ACC112 (cell line): Measurements from ENCODE around the gene CALML3.

Source experiments
- H2AFZ ChIP-seq: fragments of 200-600 bp; sonication (generic); one replicate; pipeline ENCODE4 v1.6.0; 2017; ENCODE audit warnings: antibody characterized with exemption, low read length; ENCODE audit not compliant: unreplicated experiment
- H3K27ac ChIP-seq: fragments of 200-600 bp; sonication (generic); 2 replicates; pipeline ENCODE4 v1.5.1; 2014; ENCODE audit warnings: low read depth, mild to moderate bottlenecking, antibody characterized with exemption, low read length, moderate library complexity
- H3K27me3 ChIP-seq: fragments of 200-600 bp; sonication (generic); 2 replicates; pipeline ENCODE4 v1.6.1; 2014; ENCODE audit warnings: mild to moderate bottlenecking, antibody characterized with exemption, low read length, moderate library complexity, mixed read lengths; ENCODE audit not compliant: insufficient read depth
- H3K36me3 ChIP-seq: fragments of 200-600 bp; sonication (generic); 2 replicates; pipeline ENCODE4 v1.6.1; 2016; ENCODE audit warnings: mild to moderate bottlenecking, antibody characterized with exemption, low read length, moderate library complexity, mixed read lengths; ENCODE audit not compliant: insufficient read depth
- H3K4me1 ChIP-seq: fragments of 200-600 bp; sonication (generic); one replicate; pipeline ENCODE4 v1.6.1; 2016; ENCODE audit warnings: low read length, mixed read lengths; ENCODE audit not compliant: insufficient read depth, unreplicated experiment, control insufficient read depth
- H3K4me3 ChIP-seq: fragments of 200-600 bp; sonication (generic); 2 replicates; pipeline ENCODE4 v1.5.1; 2014; ENCODE audit warnings: mild to moderate bottlenecking, low read depth, low read length
- H3K79me2 ChIP-seq: fragments of 200-600 bp; sonication (generic); one replicate; pipeline ENCODE4 v1.6.0; 2016; ENCODE audit warnings: low read length; ENCODE audit not compliant: control insufficient read depth, unreplicated experiment, insufficient read depth

Gene CALML3

GRCh38 chr10:5500910-5501309, 23.9 kb upstream of the CALML3 start:
- Histone ChIP-seq H3K4me3 (no peak overlapping the region), H3K27me3 (peaks cover 50% of the 10 kb centered on the region), H3K27ac (no peak overlapping the region), H3K36me3 (no peaks in the 10 kb centered on the region), H3K4me1 (no peaks in the 10 kb centered on the region), H2AFZ (no peak overlapping the region), H3K79me2 (no peaks in the 10 kb centered on the region)

- H3K4me1 ChIP-seq, result no peaks in the 10 kb centered on the region
- H3K27ac ChIP-seq, result no peak overlapping the region
- no peak overlapping the region for H3K4me3 ChIP-seq
- H3K79me2 ChIP-seq, result no peaks in the 10 kb centered on the region
- no peak overlapping the region for H2AFZ ChIP-seq
- H3K36me3 ChIP-seq, result no peaks in the 10 kb centered on the region
- H3K27me3 ChIP-seq, result peaks cover 50% of the 10 kb centered on the region
These were observed 22.7 kb upstream of the CALML3 start for GRCh38 chr10:5502061-5502521.

GRCh38 chr10:5502571-5503476, 21.9 kb upstream of the CALML3 start:
- Histone ChIP-seq H3K27me3 (peaks cover 46% of the 10 kb centered on the region), H3K4me3 (no peak overlapping the region), H3K79me2 (no peaks in the 10 kb centered on the region), H3K27ac (no peak overlapping the region), H2AFZ (no peak overlapping the region), H3K36me3 (no peaks in the 10 kb centered on the region), H3K4me1 (no peaks in the 10 kb centered on the region)

GRCh38 chr10:5503477-5503835, 21.3 kb upstream of the CALML3 start:
- no peak overlapping the region for H3K4me3 ChIP-seq
- no peak overlapping the region for H3K27ac ChIP-seq
- peaks cover 46% of the 10 kb centered on the region for H3K27me3 ChIP-seq
- H3K4me1 ChIP-seq, result no peaks in the 10 kb centered on the region
- no peaks in the 10 kb centered on the region for H3K36me3 ChIP-seq
- H2AFZ ChIP-seq, result no peak overlapping the region
- H3K79me2 ChIP-seq, result no peaks in the 10 kb centered on the region

- Histone ChIP-seq H2AFZ (no peak overlapping the region), H3K27me3 (peaks cover 46% of the 10 kb centered on the region), H3K4me1 (no peaks in the 10 kb centered on the region), H3K27ac (no peak overlapping the region), H3K36me3 (no peaks in the 10 kb centered on the region), H3K79me2 (no peaks in the 10 kb centered on the region), H3K4me3 (no peak overlapping the region)
These were observed 20.4 kb upstream of the CALML3 start for GRCh38 chr10:5504146-5505072.

- H3K79me2 ChIP-seq, result no peaks in the 10 kb centered on the region
- H3K4me1 ChIP-seq, result no peaks in the 10 kb centered on the region
- H3K36me3 ChIP-seq, result no peaks in the 10 kb centered on the region
- H3K27me3 ChIP-seq, result peaks cover 34% of the 10 kb centered on the region
- no peak overlapping the region for H3K4me3 ChIP-seq
- no peak overlapping the region for H2AFZ ChIP-seq
- no peak overlapping the region for H3K27ac ChIP-seq
These were observed 18.5 kb upstream of the CALML3 start for GRCh38 chr10:5506246-5506645.

- no peaks in the 10 kb centered on the region for H3K79me2 ChIP-seq
- H3K4me3 ChIP-seq, result no peak overlapping the region
- H3K27me3 ChIP-seq, result peaks cover 29% of the 10 kb centered on the region
- H3K36me3 ChIP-seq, result no peaks in the 10 kb centered on the region
- no peak overlapping the region for H2AFZ ChIP-seq
- H3K27ac ChIP-seq, result no peak overlapping the region
- no peaks in the 10 kb centered on the region for H3K4me1 ChIP-seq
These were observed 17.8 kb upstream of the CALML3 start for GRCh38 chr10:5506751-5507648.

- Histone ChIP-seq H3K36me3 (no peaks in the 10 kb centered on the region), H3K4me3 (no peak overlapping the region), H3K27me3 (peaks cover 28% of the 10 kb centered on the region), H3K4me1 (no peaks in the 10 kb centered on the region), H2AFZ (no peak overlapping the region), H3K79me2 (no peaks in the 10 kb centered on the region), H3K27ac (no peak overlapping the region)
These were observed 17.1 kb upstream of the CALML3 start for GRCh38 chr10:5507649-5508131.

GRCh38 chr10:5508161-5508604, 16.6 kb upstream of the CALML3 start:
- Histone ChIP-seq H2AFZ (no peak overlapping the region), H3K27me3 (peaks cover 27% of the 10 kb centered on the region), H3K79me2 (no peaks in the 10 kb centered on the region), H3K27ac (no peak overlapping the region), H3K4me1 (no peaks in the 10 kb centered on the region), H3K36me3 (no peaks in the 10 kb centered on the region), H3K4me3 (no peak overlapping the region)

GRCh38 chr10:5508786-5509185, 16.0 kb upstream of the CALML3 start:
- peaks cover 27% of the 10 kb centered on the region for H3K27me3 ChIP-seq
- no peaks in the 10 kb centered on the region for H3K36me3 ChIP-seq
- no peak overlapping the region for H3K27ac ChIP-seq
- no peak overlapping the region for H3K4me3 ChIP-seq
- H2AFZ ChIP-seq, result no peak overlapping the region
- H3K79me2 ChIP-seq, result no peaks in the 10 kb centered on the region
- H3K4me1 ChIP-seq, result no peaks in the 10 kb centered on the region
